Activated naive CD8-positive, alpha-beta T cell treated with anti-CD3 and anti-CD28 coated beads for 36 hours (primary cell): ENCODE results near the gene ETS1. TPM values are rescaled to one million over a fixed set of nuclear protein-coding genes. Genes with fewer than 3 reads are reported as not detected.
A peak's percentile ranks its signal among the peaks of the same experiment; 100 is the strongest.

ENCODE experiments used
- DNase-seq: peaks from one replicate; pipeline ENCODE4 v3.0.0; 2021
- H3K27ac Mint-ChIP-seq: one replicate; pipeline ENCODE4 v1.8.0; 2022; ENCODE audit warnings: mild to moderate bottlenecking, moderate library complexity, mixed read lengths
- H3K27me3 Mint-ChIP-seq: one replicate; pipeline ENCODE4 v1.8.0; 2022; ENCODE audit warnings: mild to moderate bottlenecking, mixed read lengths
- H3K36me3 Mint-ChIP-seq: one replicate; pipeline ENCODE4 v1.8.0; 2021; ENCODE audit warnings: mild to moderate bottlenecking, mixed read lengths
- H3K4me1 Mint-ChIP-seq: one replicate; pipeline ENCODE4 v1.8.0; 2021; ENCODE audit warnings: mixed read lengths
- H3K4me3 Mint-ChIP-seq: one replicate; pipeline ENCODE4 v1.8.0; 2022; ENCODE audit warnings: mild to moderate bottlenecking, moderate library complexity, mixed read lengths
- H3K9me3 Mint-ChIP-seq: one replicate; pipeline ENCODE4 v1.8.0; 2022; ENCODE audit warnings: mixed read lengths
- total RNA-seq, 2 experiments: library from RNA; stranded (reverse); gene quantifications; one replicate each; pipeline ENCODE4 v1.2.3, GENCODE V29; 2021

Gene ETS1
- total RNA-seq, 2 experiments from 2014 or later = 426 to 430 TPM

DNA sequence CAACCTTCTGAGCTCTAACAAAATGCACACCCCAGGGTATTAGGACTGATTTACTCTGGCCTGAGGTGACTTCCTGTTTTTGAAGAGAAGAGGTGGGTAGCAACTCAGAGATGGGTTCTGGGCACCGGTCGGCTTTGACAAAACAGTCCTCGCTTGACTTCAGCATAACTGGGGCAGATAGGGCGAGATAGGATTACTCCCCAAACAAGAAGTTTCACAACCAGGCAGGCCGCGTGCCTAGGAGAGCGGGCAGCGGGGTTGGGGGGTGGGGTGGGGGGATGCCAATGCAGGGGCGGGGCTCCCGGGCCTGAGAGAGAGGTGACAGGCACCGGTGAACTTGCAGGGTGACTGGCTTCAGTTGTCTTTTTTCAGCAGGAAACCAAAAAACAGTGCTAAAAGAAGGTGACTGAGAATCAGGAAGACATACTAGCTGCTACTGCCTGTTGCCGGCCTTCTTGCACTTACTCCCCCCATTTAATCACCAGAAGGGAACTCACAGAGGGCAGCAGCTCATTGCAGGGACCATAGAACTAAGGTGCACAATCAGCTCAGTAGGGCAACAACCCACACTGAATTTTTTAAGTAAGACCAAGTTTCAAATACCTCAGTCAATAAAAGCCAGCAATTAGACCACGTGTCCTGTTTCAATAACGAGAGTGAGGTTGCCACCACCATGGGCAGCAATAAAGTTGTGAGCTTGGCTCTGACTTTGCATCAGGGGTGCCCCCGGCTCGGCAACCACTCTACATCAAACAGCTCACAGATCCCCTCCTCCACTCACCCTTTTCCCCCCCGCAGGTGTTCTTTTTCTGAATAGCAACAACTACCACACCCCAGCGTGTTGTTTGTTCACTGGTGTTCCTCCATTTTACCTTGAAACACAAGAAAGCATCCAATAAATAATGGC, 37.2 kb upstream of the ETS1 start:
- Mint-ChIP-seq H3K36me3 (no peaks in the 10 kb centered on the region), H3K9me3 (no peaks in the 10 kb centered on the region), H3K27me3 (no peaks in the 10 kb centered on the region), H3K27ac (peak overlapping the region; percentile 98), H3K4me1 (peaks cover 91% of the 10 kb centered on the region), H3K4me3 (peak overlapping the region; percentile 50)
- peak; percentile 62 for DNase-seq

DNA sequence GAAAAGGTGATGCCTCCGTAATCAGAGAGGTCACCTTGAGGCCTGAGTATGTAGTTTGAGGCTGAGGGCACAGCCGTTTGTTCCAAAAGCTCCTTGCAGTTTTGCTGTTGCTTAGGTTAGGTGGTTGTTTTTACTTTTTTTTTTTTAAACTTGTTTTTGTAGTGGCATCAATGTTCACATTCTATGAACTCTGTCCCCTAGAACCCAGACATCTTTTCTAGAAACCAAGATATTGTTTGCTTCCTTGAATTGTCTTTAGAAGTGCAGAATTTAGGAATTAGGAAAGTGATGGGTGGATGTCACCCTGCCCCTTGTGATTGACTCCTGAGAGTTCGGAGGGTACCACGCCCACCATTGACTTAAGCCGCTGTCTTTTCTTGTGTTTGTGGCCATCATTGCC, 35.7 kb upstream of the ETS1 start:
- H3K9me3 Mint-ChIP-seq = no peaks in the 10 kb centered on the region
- DNase-seq = no peak
- no peak overlapping the region for H3K4me3 Mint-ChIP-seq
- no peaks in the 10 kb centered on the region for H3K27me3 Mint-ChIP-seq
- no peaks in the 10 kb centered on the region for H3K36me3 Mint-ChIP-seq
- H3K4me1 Mint-ChIP-seq = peaks cover 90% of the 10 kb centered on the region
- H3K27ac Mint-ChIP-seq = peak overlapping the region; percentile 98

DNA sequence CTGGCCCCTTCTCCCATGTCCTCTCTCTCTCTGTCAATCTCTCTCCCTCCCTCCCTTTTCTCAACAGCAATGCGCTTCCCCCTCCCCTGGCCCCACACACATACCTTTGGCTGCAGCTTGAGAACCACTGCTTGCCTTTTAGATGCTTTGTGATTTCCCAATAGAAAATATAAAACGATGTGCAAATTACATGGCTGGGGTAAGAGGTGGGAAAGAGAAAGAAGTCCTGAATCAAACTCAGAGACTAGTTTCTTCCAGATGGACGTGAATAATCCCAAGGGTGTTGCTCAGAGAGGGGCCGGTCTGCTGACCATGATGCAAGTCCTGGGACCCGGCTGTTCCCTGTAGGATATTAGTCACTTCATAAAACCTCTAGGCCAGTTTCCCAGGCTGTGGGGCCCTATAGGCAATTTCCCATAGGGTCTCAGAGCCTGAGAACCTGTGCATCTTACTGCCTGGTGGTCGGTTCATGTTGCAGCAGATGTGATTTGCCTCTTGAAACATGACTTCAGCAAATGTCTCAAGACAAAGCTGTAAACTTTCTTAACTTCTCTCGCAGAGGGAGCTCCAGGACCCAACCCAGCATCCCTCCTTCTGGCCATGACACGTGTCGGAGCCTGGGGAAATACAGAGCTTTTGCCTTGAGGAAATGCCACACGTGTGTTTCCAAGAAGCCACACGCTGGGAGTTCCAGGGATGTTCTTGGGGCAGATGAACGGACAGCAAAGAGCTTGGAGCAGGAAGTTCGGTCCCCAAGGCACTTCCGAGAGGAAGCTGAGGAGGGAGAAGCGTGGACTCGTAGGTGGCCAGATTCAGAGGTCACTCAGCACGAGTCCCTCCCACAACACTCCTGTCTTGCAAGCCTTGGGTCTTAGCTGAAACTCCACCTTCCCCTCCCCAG, 34.5 kb upstream of the ETS1 start:
- no peaks in the 10 kb centered on the region for H3K9me3 Mint-ChIP-seq
- H3K4me1 Mint-ChIP-seq = peaks cover 79% of the 10 kb centered on the region
- H3K27me3 Mint-ChIP-seq = no peaks in the 10 kb centered on the region
- H3K36me3 Mint-ChIP-seq = no peaks in the 10 kb centered on the region
- no peak overlapping the region for H3K4me3 Mint-ChIP-seq
- no peak for DNase-seq
- no peak overlapping the region for H3K27ac Mint-ChIP-seq

DNA sequence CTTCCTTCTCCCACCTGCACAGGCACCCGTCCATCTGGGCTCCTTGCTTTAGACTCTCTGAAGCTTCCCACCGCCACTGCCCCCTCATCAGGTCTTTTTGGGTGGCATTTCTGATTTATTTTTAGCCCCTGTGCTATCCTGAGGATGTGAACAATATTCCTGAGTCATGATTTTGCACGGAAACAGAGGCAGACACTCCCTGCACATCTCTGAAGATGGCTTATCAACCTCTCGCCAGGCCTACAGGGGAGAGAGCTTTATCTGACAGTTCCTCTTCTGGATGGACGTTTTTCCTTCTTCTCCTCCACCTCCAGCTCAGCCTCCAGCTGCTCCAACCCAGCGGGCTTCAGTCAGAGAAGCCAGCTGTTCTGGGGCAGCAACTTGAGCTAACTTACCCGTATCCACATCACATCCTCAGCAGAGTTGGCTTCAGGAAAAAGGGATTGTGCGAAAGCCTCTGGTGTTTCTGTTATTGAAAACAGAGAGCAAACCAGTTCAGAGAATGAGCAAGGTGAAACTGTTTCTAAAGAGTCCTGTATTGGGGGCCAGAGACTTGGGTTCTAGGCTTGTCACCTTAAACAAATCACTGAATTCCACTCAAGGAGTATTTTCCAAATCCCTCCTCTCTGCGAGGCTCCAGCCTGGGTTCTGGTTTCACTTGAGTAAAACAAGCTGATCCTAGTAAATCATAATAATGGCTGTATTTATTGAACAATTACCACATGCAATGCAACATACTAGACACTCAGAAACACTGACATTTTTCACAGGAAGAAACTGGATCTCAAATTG, 33.1 kb upstream of the ETS1 start:
- H3K27ac Mint-ChIP-seq = peak overlapping the region; percentile 25
- peaks cover 65% of the 10 kb centered on the region for H3K4me1 Mint-ChIP-seq
- DNase-seq = no peak
- H3K36me3 Mint-ChIP-seq = no peaks in the 10 kb centered on the region
- no peak overlapping the region for H3K4me3 Mint-ChIP-seq
- no peaks in the 10 kb centered on the region for H3K27me3 Mint-ChIP-seq
- no peaks in the 10 kb centered on the region for H3K9me3 Mint-ChIP-seq

DNA sequence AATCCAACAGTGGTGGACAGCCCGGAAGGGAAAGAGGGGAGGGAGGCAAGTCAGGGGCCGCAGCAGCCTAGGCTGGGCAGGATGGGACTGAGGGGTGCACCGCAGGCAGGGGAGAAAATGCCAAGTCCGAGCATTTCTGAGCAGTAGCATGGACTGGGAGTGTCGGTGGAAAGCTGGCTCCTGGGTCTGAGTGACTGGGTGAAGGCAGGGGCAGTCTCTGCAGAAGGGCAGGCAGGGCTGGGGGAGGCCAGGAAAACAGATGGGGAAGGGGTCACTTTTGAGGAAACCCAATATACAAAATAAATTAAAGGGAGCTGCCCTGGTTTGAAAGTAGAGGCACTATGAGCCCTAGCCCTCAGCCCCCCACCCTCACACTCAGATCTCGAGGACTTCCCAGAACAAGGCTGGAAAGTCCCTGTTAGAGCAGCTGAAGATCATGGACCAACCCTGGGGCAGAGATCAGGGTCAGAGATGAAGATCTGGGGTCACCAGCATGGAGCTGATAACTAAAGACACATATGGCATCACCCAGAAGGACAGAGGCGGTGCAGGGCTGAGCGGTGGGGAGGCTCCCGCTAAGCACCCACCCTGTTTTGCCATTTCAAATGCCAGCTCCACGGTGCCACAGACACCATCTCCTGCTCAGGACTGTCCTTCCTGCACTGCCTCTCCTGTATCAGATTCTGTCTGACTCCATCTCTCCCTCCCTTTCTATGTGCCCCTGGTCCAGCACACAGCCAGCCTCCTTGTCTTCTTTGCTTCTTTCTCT, 32.4 kb upstream of the ETS1 start:
- Mint-ChIP-seq H3K9me3 (no peaks in the 10 kb centered on the region), H3K27me3 (no peaks in the 10 kb centered on the region), H3K27ac (peak overlapping the region; percentile 25)

DNA sequence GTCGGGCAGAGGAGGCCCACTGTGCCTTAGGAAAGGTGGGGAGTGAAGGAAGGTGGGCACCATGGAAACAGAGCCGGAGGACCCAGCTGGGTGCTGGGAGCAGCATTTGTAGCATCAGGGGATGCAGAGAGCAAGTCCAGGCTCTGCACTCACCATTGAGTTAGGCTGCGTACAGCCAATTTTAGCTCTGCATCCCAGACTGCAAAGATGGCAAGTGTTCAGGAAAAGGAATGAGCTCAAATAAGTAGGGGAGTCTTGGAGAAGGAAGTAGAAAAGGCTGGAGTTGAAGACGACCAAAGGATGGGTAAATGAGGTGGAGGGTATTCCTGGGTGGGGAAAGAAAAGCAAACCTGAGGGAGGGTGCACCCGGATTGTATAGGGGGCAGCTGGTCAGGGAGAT, 31.6 kb upstream of the ETS1 start:
- H3K4me1 Mint-ChIP-seq = peaks cover 53% of the 10 kb centered on the region
- no peak for DNase-seq
- H3K27ac Mint-ChIP-seq = peak overlapping the region; percentile 66
- H3K36me3 Mint-ChIP-seq = no peaks in the 10 kb centered on the region
- no peaks in the 10 kb centered on the region for H3K9me3 Mint-ChIP-seq
- no peaks in the 10 kb centered on the region for H3K27me3 Mint-ChIP-seq
- H3K4me3 Mint-ChIP-seq = no peak overlapping the region

More for the DNA sequence above, 32.4 kb upstream of the ETS1 start:
- Mint-ChIP-seq H3K4me3 (no peak overlapping the region), H3K36me3 (no peaks in the 10 kb centered on the region), H3K4me1 (peaks cover 57% of the 10 kb centered on the region)
- no peak for DNase-seq

DNA sequence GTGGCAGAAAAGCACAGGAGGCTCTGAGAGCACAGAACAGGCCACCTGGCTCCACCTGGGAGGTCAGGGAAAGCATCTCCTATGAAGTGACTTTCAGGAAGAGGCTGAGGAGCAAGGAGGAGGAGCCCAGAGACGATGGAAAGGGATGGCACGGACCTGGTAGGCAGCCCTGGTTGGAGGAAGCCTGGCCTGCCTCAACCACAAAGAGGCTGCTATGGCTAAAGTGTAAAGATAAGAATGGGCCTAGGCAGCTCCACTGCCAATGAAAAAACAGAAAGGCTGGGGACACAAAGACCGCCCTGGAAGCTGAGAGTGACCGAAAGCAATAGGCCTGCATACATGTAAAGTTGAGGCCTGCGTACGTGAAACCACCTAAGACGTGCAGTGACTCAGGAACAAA, 31.2 kb upstream of the ETS1 start:
- no peaks in the 10 kb centered on the region for H3K36me3 Mint-ChIP-seq
- no peak for DNase-seq

DNA sequence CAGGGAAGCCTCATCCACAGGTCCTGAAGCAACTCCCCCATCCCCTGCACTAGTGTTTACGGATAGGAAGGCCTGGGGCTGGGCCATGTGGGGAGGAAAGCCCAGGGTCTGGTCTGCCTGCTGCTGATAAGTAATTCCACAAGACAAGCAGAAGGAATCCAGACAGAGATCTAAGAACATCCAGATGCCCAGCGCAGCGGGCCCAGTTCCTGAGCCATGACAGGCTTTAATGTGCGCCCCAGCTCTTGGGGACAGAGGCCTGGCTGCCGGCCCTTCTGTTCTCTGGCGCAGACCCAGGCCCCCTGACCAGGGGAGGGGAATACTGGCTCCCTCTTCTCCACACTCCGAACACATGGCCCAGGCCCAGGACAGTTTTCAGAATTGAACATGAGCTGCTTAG, 28.8 kb upstream of the ETS1 start:
- no peaks in the 10 kb centered on the region for H3K27me3 Mint-ChIP-seq
- H3K4me1 Mint-ChIP-seq = peaks cover 48% of the 10 kb centered on the region
- no peak for DNase-seq
- no peak overlapping the region for H3K27ac Mint-ChIP-seq
- peaks cover 1% of the 10 kb centered on the region for H3K9me3 Mint-ChIP-seq
- no peak overlapping the region for H3K4me3 Mint-ChIP-seq
- no peaks in the 10 kb centered on the region for H3K36me3 Mint-ChIP-seq

More for the DNA sequence above, 31.2 kb upstream of the ETS1 start:
- no peaks in the 10 kb centered on the region for H3K27me3 Mint-ChIP-seq
- peaks cover 52% of the 10 kb centered on the region for H3K4me1 Mint-ChIP-seq
- H3K9me3 Mint-ChIP-seq = no peaks in the 10 kb centered on the region
- H3K27ac Mint-ChIP-seq = peak overlapping the region; percentile 66
- no peak overlapping the region for H3K4me3 Mint-ChIP-seq

DNA sequence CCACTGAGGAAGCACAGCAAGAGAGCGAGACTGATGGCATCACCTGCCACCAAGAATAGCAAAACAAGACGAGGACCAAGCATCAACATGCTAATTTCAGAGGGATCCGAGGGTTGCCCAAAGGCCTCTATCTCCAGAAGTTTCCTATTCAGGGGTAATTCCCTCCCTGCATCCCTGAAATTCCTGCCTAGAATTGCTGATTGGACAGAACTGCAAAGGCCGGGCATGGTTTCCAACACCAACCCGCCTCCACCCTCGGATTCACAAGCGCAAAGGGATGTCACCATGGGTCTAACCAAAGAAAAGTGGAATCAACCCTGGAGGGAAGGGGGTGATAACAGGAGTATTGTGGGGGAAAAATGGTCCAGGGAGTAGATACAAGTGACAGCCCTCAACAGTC, 28.3 kb upstream of the ETS1 start:
- H3K9me3 Mint-ChIP-seq = peaks cover 1% of the 10 kb centered on the region
- H3K27ac Mint-ChIP-seq = no peak overlapping the region
- H3K27me3 Mint-ChIP-seq = no peaks in the 10 kb centered on the region
- DNase-seq = no peak
- H3K4me3 Mint-ChIP-seq = no peak overlapping the region
- peaks cover 2% of the 10 kb centered on the region for H3K36me3 Mint-ChIP-seq
- H3K4me1 Mint-ChIP-seq = peaks cover 48% of the 10 kb centered on the region

DNA sequence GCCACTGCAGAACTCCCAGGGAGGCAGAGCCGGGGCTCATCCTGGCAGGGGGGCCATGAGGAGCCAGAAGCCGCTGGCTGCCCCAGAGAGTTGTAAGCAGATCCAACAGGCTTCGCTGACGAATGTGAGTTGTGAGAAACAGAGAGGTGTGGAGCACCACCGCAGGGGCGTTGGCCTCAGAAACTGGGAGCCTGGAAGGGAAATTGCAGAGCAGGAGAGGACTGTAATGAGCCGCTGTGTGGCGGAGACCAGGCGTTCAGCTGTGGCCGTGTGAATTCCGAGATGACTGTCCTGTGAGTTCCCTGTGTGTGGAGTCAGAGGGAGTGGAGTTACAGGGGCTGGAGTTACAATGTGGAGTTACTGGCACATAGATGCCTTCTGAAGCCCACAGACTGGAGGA, 27.7 kb upstream of the ETS1 start:
- Mint-ChIP-seq H3K27me3 (no peaks in the 10 kb centered on the region), H3K4me3 (no peak overlapping the region), H3K4me1 (peaks cover 47% of the 10 kb centered on the region), H3K9me3 (peaks cover 1% of the 10 kb centered on the region), H3K36me3 (peaks cover 3% of the 10 kb centered on the region), H3K27ac (no peak overlapping the region)
- DNase-seq = no peak

DNA sequence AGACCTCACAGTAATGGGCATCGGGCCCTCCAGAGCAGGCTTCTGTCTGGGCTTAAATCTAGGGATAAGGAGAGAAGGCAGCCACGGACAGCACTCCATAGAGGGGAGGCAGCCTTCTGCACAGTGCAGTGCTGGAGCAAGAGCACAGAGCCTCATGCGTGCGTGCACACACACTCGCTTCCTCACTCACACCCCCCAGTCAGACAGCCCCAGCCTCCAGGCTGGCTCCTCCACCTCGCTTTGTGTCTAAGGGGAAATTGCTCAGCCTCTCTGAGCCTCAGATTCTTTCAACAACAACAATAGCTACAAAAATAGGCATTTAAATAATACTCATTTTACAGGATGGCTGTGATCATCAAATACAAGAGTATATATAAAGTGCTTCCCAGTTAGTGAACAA, 26.7 kb upstream of the ETS1 start:
- no peak overlapping the region for H3K4me3 Mint-ChIP-seq
- DNase-seq = no peak
- peaks cover 3% of the 10 kb centered on the region for H3K36me3 Mint-ChIP-seq
- peaks cover 45% of the 10 kb centered on the region for H3K4me1 Mint-ChIP-seq
- no peak overlapping the region for H3K27ac Mint-ChIP-seq
- H3K9me3 Mint-ChIP-seq = peaks cover 1% of the 10 kb centered on the region
- no peaks in the 10 kb centered on the region for H3K27me3 Mint-ChIP-seq

DNA sequence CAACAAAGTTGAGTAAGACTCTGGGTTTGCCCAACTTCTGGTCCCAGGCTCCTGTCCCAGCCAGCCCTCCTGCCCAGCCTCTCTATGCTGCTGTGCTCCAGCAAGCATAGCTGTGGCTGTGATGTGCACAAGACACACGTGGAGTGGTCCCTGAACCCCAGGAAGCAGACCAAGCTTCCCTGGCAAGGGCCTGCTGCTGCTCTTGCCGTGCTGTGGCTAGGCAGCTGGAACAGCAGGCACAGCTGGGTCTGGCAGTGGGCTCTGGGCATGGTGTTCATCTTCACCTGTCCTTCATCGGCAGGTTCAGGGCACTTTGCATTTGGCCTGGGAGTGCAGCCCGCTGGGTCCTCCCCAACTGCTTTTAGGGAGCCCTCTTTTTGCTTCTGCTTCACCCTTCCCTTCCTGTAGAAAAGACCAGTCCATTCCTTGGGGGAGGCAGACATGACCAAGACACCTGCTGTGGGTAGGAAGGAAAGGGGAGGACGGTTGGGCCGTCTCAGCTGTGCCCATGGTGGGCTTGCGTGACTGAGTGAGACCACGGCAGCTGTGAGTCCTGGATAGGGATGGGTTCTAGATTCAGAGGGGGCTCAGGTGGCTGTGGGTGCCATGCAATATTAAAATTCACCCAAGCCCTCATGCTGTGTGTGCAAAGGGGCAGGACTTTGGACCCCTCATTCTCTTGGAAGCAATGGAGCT, 26.1 kb upstream of the ETS1 start:
- Mint-ChIP-seq H3K9me3 (peaks cover 1% of the 10 kb centered on the region), H3K36me3 (peaks cover 3% of the 10 kb centered on the region), H3K27ac (no peak overlapping the region), H3K4me3 (no peak overlapping the region), H3K4me1 (peaks cover 45% of the 10 kb centered on the region), H3K27me3 (no peaks in the 10 kb centered on the region)
- DNase-seq = no peak

DNA sequence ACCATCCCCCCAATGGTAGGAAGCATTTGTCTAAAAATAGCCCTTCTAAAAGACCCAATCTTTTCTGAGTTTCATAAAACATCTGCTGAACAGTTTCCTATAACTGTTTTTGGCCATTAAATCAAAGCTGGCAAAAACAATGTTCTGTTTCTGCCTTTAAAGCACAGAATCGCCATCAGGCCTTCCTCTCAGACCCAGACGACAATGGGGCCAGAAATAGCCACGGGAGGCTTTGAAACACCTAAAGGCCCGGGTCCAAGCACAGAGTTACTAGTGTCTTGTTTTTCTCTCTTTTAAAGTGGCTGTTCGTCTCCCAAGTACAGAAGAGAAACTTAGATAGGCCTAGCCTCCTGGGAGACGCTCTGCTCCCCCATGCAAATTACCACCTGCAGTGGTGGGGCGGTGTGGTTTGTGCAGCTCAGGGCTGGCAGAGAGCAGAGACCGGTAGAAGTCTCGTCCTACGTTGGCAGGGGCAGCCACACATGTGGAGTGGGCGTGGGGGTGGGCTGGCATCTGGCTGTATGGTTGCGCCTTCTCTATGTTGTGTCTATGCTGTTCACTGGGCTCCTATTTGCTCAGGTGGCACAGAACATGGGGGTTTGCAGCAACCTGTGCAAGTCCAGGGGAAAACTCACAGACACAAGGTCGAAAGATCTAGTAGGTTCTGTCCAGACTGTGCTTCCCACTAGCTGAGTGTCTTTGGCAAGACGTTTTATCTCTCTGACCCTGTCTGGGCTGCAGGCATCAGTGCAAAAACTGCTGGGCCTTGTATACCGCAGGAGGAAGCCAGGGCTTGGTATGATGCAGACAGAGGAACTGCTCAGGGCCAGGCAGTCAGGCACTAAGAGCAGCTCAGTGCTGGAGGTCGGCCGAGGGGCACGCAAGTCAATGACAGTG, 23.6 kb upstream of the ETS1 start:
- peak overlapping the region; percentile 30 for H3K4me3 Mint-ChIP-seq
- peak; percentile 55 for DNase-seq
- H3K27me3 Mint-ChIP-seq = no peaks in the 10 kb centered on the region
- peaks cover 54% of the 10 kb centered on the region for H3K4me1 Mint-ChIP-seq
- H3K36me3 Mint-ChIP-seq = peaks cover 3% of the 10 kb centered on the region
- H3K9me3 Mint-ChIP-seq = peaks cover 1% of the 10 kb centered on the region
- peak overlapping the region; percentile 89 for H3K27ac Mint-ChIP-seq
